Stimulated activated CD8-positive, alpha-beta memory T cell treated with anti-CD3 and anti-CD28 coated beads, Interleukin-7, amount 100 ng/mL, for 48 hours (primary cell): ENCODE results near the gene FMN2.

Source experiments
- DNase-seq, 2 donors: peaks; one replicate each; pipeline ENCODE4 v3.0.0-alpha.2; 2020; ENCODE audit warnings: low read depth in 1 of 2; ENCODE audit errors: extremely low read depth in 1 of 2

FMN2 gene

GRCh38 chr1:240091614-240092300 lies at the start of gene FMN2:
TSS of gene FMN2 (plus strand) at chr1:240091883. CDS start at chr1:240092110, 227 bp downstream.
- DNase-seq = no peak

GRCh38 chr1:240044620-240045019 lies 47.1 kb upstream of the FMN2 start:
- no peak for DNase-seq

- DNase-seq = no peak
These were observed 45.7 kb upstream of the FMN2 start for GRCh38 chr1:240046000-240046399.

DNA sequence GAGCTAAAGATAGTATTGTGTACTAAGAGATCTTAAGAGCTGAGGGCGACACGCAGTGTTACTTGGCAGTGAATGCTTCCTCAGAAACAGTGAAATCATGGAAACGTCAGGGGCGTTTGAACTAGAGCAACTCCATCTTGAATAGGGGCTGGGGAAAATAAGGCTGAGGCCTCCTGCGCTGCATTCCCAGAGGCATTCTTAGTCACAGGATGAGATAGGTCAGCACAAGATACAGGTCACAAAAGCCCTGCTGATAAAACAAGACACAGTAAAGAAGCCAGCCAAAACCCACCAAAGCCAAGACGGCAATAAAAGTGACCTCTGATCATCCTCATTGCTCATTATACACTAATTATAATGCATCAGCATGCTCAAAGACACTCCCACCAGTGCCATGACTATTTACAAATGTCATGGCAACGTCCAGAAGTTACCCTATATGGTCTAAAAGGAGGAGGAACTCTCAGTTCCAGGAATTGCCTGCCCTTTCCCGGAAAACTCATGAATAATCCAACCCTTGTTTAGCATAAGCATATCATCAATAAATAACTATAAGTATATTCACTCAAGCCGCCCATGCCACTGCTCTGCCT lies 37.5 kb upstream of the FMN2 start:
- no peak for DNase-seq

DNA sequence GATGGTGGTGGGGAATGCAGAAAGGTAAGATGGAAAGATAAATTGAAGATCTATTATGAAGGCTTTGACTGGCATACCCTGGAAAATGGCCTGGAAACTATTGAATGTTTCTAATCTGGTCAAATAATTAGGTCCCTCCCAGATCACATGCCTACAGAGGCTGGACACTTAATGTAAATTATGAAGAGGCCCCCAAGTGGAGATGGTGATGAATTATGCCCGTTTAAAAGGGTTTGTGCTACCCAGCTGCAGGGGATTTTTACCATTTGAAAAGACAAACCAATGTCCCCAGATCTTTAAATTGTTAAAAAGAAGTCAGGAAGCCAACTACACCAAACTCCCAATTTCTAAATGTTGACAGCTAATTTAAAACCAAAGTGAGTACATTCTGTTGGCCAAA lies 35.7 kb upstream of the FMN2 start:
- no peak for DNase-seq

DNA sequence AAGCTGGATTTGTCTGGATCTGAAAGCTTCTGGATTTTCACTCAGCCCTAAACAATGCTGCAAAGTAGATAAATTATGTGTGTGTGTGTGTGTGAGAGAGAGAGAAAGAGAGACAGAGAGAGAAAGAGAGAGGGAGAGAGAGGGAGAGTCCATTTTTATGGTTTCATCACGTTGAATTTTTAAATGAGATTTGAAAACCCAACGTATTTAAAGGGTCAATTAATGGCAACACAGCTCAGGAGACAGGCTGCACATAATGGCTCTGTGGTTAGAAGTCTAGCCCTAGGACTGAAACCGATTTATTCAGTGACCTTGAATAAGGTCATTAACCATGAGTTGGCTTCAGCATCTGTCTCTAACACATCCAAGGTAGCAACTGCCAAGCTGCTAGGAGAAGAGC lies 35.3 kb upstream of the FMN2 start:
- DNase-seq = no peak

DNA sequence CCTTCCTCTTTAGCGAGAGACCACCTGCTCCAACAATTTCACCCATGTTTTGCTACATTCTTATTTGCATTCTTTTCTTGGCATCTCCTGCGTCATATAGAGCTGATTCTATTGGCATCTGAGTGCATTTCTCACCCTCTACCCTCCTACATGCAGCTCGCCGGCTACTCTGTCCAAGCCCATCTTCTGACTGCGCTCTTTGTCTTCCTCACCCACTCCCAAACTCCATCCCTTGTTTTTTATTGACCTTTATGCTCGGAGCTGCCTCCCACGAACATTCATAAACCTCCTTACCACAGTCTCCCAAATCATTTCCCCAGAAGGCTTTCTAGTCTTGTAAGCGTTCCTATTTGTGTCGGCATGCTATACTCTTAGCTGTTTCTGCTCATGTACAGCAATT lies 33.6 kb upstream of the FMN2 start:
- no peak for DNase-seq

DNA sequence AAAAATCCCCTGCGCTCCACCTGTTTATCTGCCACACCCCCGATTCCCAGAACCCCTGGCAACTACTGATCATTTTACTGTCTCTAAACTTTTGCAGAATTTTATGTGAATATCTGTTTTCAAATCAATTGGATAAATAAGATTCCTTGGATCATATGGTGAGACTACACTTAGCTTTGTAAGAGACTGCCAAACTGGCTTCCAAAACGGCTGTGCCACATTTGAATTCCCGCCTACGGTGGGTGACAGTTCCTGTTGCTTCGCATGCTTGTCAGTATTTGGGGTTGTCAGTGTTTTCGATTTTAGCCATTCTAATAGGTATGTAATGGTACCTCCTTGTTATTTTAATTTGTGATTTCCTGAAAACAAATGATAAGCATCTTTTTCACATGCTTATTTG lies 22.7 kb upstream of the FMN2 start:
- DNase-seq = no peak

DNA sequence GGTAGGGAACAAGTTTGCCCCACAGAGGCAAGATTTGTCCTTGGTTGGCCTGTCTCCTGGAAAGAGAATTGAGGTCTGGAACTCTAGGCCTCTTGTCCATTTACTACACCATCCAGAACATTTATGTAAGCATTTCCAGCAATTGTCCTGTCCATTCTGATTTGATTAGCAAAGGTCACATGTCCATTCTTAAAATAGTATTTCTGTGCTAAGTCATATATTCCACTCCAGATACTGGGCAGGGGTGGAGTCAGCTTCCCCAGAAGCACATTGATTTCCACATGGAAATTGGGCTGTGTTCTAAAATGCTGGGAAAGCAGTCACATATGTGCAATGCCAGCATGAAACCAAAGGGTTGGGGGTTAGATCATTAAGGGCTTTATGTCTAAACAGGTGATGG lies 21.5 kb upstream of the FMN2 start:
- no peak for DNase-seq

DNA sequence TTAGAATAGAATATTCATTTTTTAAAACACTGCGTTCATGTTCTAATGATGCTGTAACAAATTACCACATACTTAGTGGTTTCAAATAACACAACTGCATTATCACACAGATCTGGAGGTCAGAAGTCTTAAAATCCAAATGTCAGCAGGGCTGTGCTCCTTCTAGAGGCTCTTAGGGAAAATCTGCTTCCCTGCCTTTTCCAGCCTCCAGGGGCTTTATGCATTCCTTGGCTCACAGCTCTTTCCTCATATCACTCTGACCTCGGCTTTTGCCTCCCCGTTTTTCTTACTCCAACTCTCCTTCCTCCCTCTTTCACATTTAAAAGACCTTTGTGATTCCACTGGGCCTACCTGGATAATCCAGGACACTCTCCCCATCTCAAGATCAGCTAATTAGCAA lies 18.6 kb upstream of the FMN2 start:
- no peak for DNase-seq

- no peak for DNase-seq
These were observed 17.3 kb upstream of the FMN2 start for GRCh38 chr1:240074422-240074821.

DNA sequence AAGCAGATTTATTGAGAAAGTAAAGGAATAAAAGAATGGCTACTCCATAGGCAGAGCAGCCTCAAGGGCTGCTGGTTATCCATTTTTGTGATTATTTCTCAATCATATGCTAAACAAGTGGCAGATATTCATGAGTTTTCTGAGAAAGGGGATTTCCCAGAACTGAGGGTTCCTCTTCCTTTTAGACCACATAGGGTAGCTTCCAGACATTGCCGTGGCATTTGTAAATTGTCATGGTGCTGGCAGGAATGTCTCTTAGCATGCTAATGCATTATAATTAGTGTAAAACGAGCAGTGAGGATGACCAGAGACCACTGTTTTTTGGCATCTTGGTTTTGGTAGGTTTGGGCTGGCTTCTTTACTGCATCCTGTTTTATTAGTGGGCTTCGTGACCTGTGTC lies 16.8 kb upstream of the FMN2 start:
- no peak for DNase-seq

DNA sequence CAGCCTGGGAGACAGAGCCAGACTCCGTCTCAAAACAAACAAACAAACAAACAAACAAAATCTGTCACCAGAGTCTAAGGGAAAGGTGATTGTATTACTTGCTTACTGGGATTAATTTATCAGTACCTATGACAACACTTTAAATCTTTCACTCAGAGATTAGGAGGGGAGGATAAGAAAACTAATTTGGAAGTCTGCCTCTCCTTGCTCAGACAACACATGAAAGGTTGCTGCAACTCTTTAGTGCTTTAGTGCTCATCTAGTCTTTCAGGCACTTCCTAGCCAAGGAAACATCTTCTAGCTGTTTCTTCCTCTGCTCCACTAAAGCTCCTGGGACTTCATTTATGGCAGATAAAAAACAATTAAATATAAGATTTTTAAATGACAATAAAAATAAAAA lies 7.3 kb upstream of the FMN2 start:
- DNase-seq = no peak

DNA sequence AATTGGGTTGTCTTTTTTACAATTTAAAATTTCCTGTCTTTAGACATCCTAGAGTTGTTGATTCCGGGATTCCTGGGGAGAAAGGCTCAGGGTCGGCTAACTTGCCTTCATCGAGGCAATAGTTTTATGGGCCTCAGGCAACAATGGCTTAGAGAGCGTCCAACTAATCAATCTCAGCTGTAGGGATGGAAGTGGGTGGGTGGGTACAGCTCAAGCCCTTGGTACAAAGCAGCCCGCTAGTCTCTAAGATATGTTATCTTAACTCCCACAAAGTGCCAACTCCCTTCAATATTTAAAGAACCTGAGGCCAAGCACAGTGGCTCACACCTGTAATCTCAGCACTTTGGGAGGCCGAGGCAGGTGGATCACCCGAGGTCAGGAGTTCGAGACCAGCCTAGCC lies 6.9 kb upstream of the FMN2 start:
- DNase-seq = no peak

DNA sequence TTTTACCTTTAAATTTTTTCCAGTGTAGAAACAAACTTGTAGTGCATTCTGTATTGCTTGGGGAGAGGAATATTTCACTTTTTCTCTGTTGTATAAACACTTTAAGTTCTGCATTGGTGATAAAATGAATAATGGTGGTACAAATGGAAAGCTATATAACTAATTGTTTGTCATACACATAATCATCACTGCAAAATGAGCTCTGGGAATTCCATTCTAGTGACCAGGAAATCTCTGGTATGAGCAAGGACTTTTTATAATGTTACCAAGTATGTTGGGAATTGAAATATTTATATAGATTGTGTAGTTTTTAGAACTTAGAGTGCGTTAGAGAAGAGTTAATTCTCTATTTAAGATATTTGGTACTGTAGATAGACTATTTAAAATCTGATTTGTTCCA lies 5.0 kb upstream of the FMN2 start:
- DNase-seq = no peak

- DNase-seq = no peak
These were observed 1.7 kb upstream of the FMN2 start for GRCh38 chr1:240090014-240090413.

- DNase-seq = no peak
These were observed 604 bp upstream of the FMN2 start for GRCh38 chr1:240090957-240091600.

DNA sequence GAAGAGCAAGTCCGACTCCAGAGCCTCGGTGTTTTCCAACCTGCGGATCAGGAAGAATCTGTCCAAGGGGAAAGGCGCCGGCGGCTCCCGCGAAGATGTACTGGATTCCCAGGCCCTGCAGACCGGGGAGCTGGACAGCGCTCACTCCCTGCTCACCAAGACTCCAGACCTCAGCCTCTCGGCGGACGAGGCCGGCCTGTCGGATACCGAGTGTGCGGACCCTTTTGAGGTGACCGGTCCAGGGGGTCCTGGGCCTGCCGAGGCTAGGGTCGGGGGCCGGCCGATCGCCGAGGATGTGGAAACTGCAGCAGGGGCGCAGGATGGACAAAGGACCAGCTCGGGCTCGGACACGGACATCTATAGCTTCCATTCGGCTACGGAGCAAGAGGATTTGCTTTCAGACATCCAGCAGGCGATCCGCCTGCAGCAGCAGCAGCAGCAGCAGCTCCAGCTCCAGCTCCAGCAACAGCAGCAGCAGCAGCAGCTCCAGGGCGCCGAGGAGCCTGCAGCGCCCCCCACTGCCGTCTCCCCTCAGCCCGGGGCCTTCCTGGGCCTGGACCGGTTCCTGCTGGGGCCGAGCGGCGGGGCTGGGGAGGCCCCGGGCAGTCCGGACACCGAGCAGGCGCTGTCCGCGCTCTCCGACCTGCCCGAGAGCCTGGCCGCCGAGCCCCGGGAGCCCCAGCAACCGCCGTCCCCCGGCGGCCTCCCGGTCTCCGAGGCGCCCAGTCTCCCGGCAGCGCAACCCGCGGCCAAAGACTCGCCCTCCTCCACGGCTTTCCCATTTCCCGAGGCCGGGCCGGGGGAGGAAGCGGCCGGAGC lies 827 bp downstream of the FMN2 start:
- no peak for DNase-seq

DNA sequence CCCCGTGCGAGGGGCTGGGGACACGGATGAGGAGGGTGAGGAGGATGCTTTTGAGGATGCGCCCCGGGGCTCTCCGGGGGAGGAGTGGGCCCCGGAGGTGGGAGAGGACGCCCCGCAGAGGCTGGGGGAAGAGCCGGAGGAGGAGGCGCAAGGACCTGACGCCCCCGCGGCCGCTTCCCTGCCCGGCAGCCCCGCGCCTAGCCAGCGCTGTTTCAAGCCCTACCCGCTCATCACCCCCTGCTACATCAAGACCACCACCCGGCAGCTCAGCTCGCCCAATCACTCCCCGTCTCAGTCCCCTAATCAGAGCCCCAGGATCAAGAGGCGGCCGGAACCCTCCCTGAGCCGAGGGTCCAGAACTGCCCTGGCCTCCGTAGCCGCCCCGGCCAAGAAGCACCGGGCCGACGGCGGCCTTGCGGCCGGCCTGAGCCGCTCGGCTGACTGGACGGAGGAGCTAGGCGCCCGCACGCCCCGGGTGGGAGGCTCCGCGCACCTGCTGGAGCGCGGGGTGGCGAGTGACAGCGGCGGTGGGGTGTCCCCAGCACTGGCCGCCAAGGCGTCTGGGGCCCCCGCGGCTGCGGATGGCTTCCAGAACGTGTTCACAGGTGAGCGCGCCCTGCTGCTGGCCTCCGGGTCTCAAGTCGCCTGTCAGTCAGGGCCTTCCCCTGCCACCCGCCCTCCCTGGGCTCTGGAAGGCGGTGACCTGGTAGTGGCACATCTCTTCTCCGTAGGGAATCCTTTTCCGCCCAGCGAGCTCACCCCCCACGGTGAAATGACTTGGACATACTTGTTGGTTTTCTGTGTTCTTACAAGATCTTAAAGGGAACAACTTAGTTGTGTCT lies 1.7 kb downstream of the FMN2 start:
- DNase-seq = no peak

DNA sequence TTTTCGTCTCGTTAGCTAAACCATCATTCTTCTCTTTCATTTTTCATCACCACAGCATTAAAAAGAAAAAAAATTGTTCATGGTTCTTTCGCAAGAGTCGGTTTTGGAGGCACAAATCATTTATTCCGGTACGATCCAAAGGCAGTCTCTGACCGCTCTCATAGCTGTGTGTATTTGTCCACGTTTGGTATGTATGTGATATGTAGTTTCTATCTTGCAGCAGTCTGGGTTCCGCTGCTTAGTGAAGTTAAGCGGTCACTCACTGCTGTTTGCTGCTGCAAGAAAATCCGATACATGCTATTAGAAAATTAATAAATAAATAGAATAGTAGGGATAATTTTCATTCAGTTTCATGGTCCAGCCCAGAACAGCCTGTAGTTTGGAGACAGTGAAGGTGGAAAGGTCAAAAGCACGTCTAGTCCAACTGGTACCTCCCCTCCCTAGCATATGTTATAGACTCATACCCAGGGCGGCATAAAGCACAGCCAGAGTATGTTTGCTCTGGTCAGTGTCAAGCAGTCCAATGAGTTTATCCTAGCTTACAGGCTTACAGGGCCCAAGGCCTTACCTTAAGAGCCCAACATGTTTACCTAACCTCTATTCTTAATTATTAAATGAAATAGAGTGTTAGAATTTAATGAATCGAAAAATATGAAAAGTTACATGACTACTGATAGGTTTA lies 2.5 kb downstream of the FMN2 start:
- no peak for DNase-seq
